Astrocyte (in vitro differentiated cells and primary cell): ENCODE results near the gene MTCH2. TPM values are rescaled to one million over a fixed set of nuclear protein-coding genes. Genes with fewer than 3 reads are reported as not detected.

Experiments
- DNase-seq: peaks from one replicate; pipeline ENCODE4 v3.0.0-alpha.2; 2010; ENCODE audit warnings: low read depth
- FAIRE-seq: peaks from 2 replicates; lab custom pipeline; 2011; peaks lifted over from hg19 to GRCh38; lab: Jason Lieb, UNC
- H2AFZ ChIP-seq: 2 replicates; pipeline ENCODE4 v1.6.0; 2012; ENCODE audit warnings: low read depth, low read length, inconsistent platforms
- H3K27ac ChIP-seq: 2 replicates; pipeline ENCODE4 v1.5.1; 2011; ENCODE audit warnings: low read depth, low read length, inconsistent platforms
- H3K27me3 ChIP-seq: 2 replicates; pipeline ENCODE4 v1.6.0; 2011; ENCODE audit warnings: low read length, inconsistent platforms; ENCODE audit not compliant: insufficient read depth
- H3K36me3 ChIP-seq: 2 replicates; pipeline ENCODE4 v1.5.1; 2011; ENCODE audit warnings: low read length, inconsistent platforms; ENCODE audit not compliant: insufficient read depth
- H3K4me1 ChIP-seq: 2 replicates; pipeline ENCODE4 v1.5.1; 2011; ENCODE audit warnings: low read length, inconsistent platforms; ENCODE audit not compliant: insufficient read depth
- H3K4me2 ChIP-seq: 2 replicates; pipeline ENCODE4 v1.6.0; 2012; ENCODE audit warnings: low read length, inconsistent platforms
- H3K4me3 ChIP-seq: 2 replicates; pipeline ENCODE4 v1.5.1; 2011; ENCODE audit warnings: low read depth, mild to moderate bottlenecking, low read length, inconsistent platforms; ENCODE audit not compliant: insufficient read depth
- H3K79me2 ChIP-seq: 2 replicates; pipeline ENCODE4 v1.6.0; 2012; ENCODE audit warnings: mild to moderate bottlenecking, low read length, inconsistent platforms; ENCODE audit not compliant: insufficient read depth
- H3K9ac ChIP-seq: 2 replicates; pipeline ENCODE4 v1.6.0; 2012; ENCODE audit warnings: mild to moderate bottlenecking, low read length, inconsistent platforms
- H3K9me3 ChIP-seq: 2 replicates; pipeline ENCODE4 v1.5.1; 2012; ENCODE audit warnings: low read depth, mild to moderate bottlenecking, low read length, inconsistent platforms; ENCODE audit not compliant: insufficient read depth
- H4K20me1 ChIP-seq: 2 replicates; pipeline ENCODE4 v1.6.0; 2012; ENCODE audit warnings: low read length, inconsistent platforms; ENCODE audit not compliant: insufficient read depth
- H3K27ac Mint-ChIP-seq: one replicate; pipeline ENCODE4 v1.8.0; 2021; ENCODE audit warnings: mild to moderate bottlenecking, mixed read lengths; ENCODE audit not compliant: unreplicated experiment
- H3K27me3 Mint-ChIP-seq: one replicate; pipeline ENCODE4 v1.8.0; 2021; ENCODE audit warnings: low read depth, mixed read lengths; ENCODE audit not compliant: unreplicated experiment
- H3K36me3 Mint-ChIP-seq: one replicate; pipeline ENCODE4 v1.8.0; 2021; ENCODE audit warnings: low read depth, mixed read lengths; ENCODE audit not compliant: unreplicated experiment
- H3K4me1 Mint-ChIP-seq: one replicate; pipeline ENCODE4 v1.8.0; 2021; ENCODE audit warnings: low read depth, mixed read lengths; ENCODE audit not compliant: unreplicated experiment
- H3K4me3 Mint-ChIP-seq: one replicate; pipeline ENCODE4 v1.8.0; 2021; ENCODE audit warnings: mild to moderate bottlenecking, moderate library complexity, mixed read lengths; ENCODE audit not compliant: unreplicated experiment
- H3K9me3 Mint-ChIP-seq: one replicate; pipeline ENCODE4 v1.8.0; 2021; ENCODE audit warnings: mild to moderate bottlenecking, mixed read lengths; ENCODE audit not compliant: unreplicated experiment
- CTCF ChIP-seq: IDR thresholded peaks from 2 replicates; pipeline ENCODE4 v1.5.1; 2011; ENCODE audit warnings: low read depth, mild to moderate bottlenecking, inconsistent platforms, low read length, moderate library complexity; ENCODE audit not compliant: insufficient read depth
- EZH2 ChIP-seq: IDR thresholded peaks from 2 replicates; pipeline ENCODE4 v1.6.1; 2012; ENCODE audit warnings: mild to moderate bottlenecking, low read length, inconsistent platforms; ENCODE audit not compliant: insufficient read depth
- total RNA-seq: library from RNA; stranded (reverse); gene quantifications from 2 replicates; pipeline ENCODE4 v1.2.1, GENCODE V29; 2021

Gene MTCH2
- total RNA-seq, 1 donor from 2014 or later = 103 TPM

GRCh38 chr11:47659276-47659675 lies 16.9 kb upstream of the MTCH2 start:
- no peaks in the 10 kb centered on the region for H4K20me1 ChIP-seq
- no peak overlapping the region for H3K4me3 ChIP-seq
- Mint-ChIP-seq H3K4me3 (no peak overlapping the region), H3K27ac (no peak overlapping the region), H3K27me3 (peaks cover 7% of the 10 kb centered on the region), H3K4me1 (peaks cover 3% of the 10 kb centered on the region), H3K36me3 (no peaks in the 10 kb centered on the region), H3K9me3 (peaks cover 5% of the 10 kb centered on the region)
- no peaks in the 10 kb centered on the region for H3K9me3 ChIP-seq
- no peaks in the 10 kb centered on the region for H3K79me2 ChIP-seq
- TF ChIP-seq EZH2 (no peak), CTCF (no peak)
- H2AFZ ChIP-seq = no peak overlapping the region
- no peak overlapping the region for H3K27ac ChIP-seq
- no peak for FAIRE-seq
- H3K4me1 ChIP-seq = no peaks in the 10 kb centered on the region
- no peak overlapping the region for H3K4me2 ChIP-seq
- no peaks in the 10 kb centered on the region for H3K27me3 ChIP-seq
- no peak overlapping the region for H3K9ac ChIP-seq
- no peak for DNase-seq
- no peaks in the 10 kb centered on the region for H3K36me3 ChIP-seq

DNA sequence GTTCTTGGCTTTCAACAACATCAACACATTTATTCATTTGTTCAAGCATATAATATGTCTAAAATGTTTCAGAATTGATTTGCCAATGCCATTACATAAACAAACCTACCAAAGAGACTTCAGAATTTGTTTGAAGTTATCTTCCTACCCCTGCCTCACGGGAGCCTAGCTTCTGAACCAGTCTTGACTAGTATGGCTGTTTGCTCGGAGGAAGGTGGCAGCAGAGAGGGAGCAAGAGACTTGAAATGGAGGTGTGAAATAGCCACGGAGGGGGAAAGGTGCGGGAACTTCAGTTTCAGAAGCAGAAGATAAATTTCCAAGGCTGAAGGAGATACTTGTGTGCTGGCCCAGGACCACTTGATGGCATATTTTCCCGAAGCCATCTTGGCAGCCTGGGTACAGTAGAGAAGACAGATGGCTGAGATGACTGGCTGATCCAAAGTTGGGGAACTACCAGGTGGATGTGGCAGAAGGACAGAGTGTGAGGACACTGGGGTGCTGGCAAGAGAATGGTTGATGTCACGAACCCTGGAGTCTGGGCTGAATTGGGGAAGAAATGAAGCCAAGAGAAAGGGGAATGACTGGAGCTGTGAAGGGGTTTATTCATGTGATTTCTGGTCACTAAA lies 14.0 kb upstream of the MTCH2 start:
- no peak overlapping the region for H3K4me2 ChIP-seq
- no peaks in the 10 kb centered on the region for H3K27me3 ChIP-seq
- H3K79me2 ChIP-seq = no peaks in the 10 kb centered on the region
- H3K9ac ChIP-seq = no peak overlapping the region
- no peak for TF ChIP-seq EZH2
- no peak for TF ChIP-seq CTCF
- Mint-ChIP-seq H3K36me3 (no peaks in the 10 kb centered on the region), H3K27ac (no peak overlapping the region), H3K9me3 (peaks cover 8% of the 10 kb centered on the region), H3K4me1 (no peaks in the 10 kb centered on the region), H3K4me3 (no peak overlapping the region), H3K27me3 (peaks cover 7% of the 10 kb centered on the region)
- H2AFZ ChIP-seq = no peak overlapping the region
- H4K20me1 ChIP-seq = no peaks in the 10 kb centered on the region
- no peaks in the 10 kb centered on the region for H3K36me3 ChIP-seq
- no peak overlapping the region for H3K27ac ChIP-seq
- H3K9me3 ChIP-seq = peaks cover 3% of the 10 kb centered on the region
- H3K4me1 ChIP-seq = no peaks in the 10 kb centered on the region
- H3K4me3 ChIP-seq = no peak overlapping the region
- no peak for DNase-seq
- FAIRE-seq = no peak

GRCh38 chr11:47651818-47652469 lies 9.6 kb upstream of the MTCH2 start:
- Mint-ChIP-seq H3K27me3 (peaks cover 7% of the 10 kb centered on the region), H3K9me3 (peaks cover 11% of the 10 kb centered on the region), H3K36me3 (no peaks in the 10 kb centered on the region), H3K27ac (no peak overlapping the region), H3K4me1 (no peaks in the 10 kb centered on the region), H3K4me3 (no peak overlapping the region)
- TF ChIP-seq CTCF (no peak), EZH2 (no peak)
- Histone ChIP-seq H3K4me2 (no peak overlapping the region), H3K27ac (no peak overlapping the region), H3K4me3 (no peak overlapping the region), H2AFZ (no peak overlapping the region), H3K9ac (no peak overlapping the region), H3K36me3 (no peaks in the 10 kb centered on the region), H3K27me3 (no peaks in the 10 kb centered on the region), H4K20me1 (no peaks in the 10 kb centered on the region), H3K4me1 (no peaks in the 10 kb centered on the region), H3K9me3 (peaks cover 3% of the 10 kb centered on the region), H3K79me2 (no peaks in the 10 kb centered on the region)
- DNase-seq (no peak), FAIRE-seq (no peak)
